Subcutaneous adipose tissue (tissue), 4 donors: Measurements from ENCODE around the gene BACE2. TPM values are rescaled to one million over a fixed set of nuclear protein-coding genes. Genes with fewer than 3 reads are reported as not detected.

Source experiments
- CTCF ChIP-seq: fragments of 450-650 bp; IDR thresholded peaks from one replicate; pipeline ENCODE4 v1.5.1; 2016; ENCODE audit warnings: low read depth, mild to moderate bottlenecking, control low read depth, antibody characterized with exemption, moderate library complexity
- total RNA-seq, 4 donors: library from RNA; depleted of rRNA; stranded (reverse); fragments of >200 nt; gene quantifications; one replicate each; pipeline ENCODE4 v1.1.0, GENCODE V29; 2016

The BACE2 gene
- total RNA-seq, 4 donors from 2014 or later, result 31.1 to 37.7 (median 33.5) TPM

GRCh38 chr21:41162096-41162495 is 5.9 kb upstream of the BACE2 start:
- TF ChIP-seq CTCF, result no peak

GRCh38 chr21:41163091-41163490 is 4.9 kb upstream of the BACE2 start:
- TF ChIP-seq CTCF, result no peak

- no peak for TF ChIP-seq CTCF
Measured at GRCh38 chr21:41164052-41164451, 3.9 kb upstream of the BACE2 start.

GRCh38 chr21:41164981-41165655 is 2.8 kb upstream of the BACE2 start:
- TF ChIP-seq CTCF, result no peak

GRCh38 chr21:41166884-41167283 is 1.1 kb upstream of the BACE2 start:
- no peak for TF ChIP-seq CTCF

GRCh38 chr21:41168391-41169257 is 664 bp downstream of the BACE2 start:
- no peak for TF ChIP-seq CTCF

- no peak for TF ChIP-seq CTCF
Measured at GRCh38 chr21:41169258-41169576, 1.3 kb downstream of the BACE2 start.
